K562 (cell line): ENCODE data around the gene LRRC61. TPM values are rescaled to one million over a fixed set of nuclear protein-coding genes. Genes with fewer than 3 reads are reported as not detected.

Source experiments
- E2F8 ChIP-seq: fragments of 450-650 bp; IDR thresholded peaks from 2 replicates; pipeline ENCODE4 v1.7.1; 2018; ENCODE audit warnings: mild to moderate bottlenecking, low read depth; ENCODE audit not compliant: partially characterized antibody
- ETV5 ChIP-seq: sonication (generic); formaldehyde crosslinking; IDR thresholded peaks from 2 replicates; pipeline ENCODE4 v1.4.0; 2020; ENCODE audit warnings: low read depth, mild to moderate bottlenecking, missing genetic modification reagents
- FOXM1 ChIP-seq, 2 experiments: fragments of 450-650 bp in 1 of 2; sonication (generic) in 1 of 2; formaldehyde crosslinking in 1 of 2; IDR thresholded peaks; 2 replicates each; pipeline versions ENCODE4 v1.6.1 to v1.9.0; 2017 to 2022; ENCODE audit warnings: low read depth in 2 of 2, mild to moderate bottlenecking in 2 of 2, missing genetic modification reagents in 1 of 2, moderate library complexity in 1 of 2
- GTF3C2 ChIP-seq: IDR thresholded peaks from 3 replicates; pipeline ENCODE4 v1.6.1; 2011; ENCODE audit warnings: borderline replicate concordance, mild to moderate bottlenecking, moderate library complexity; ENCODE audit not compliant: insufficient read length; ENCODE audit errors: extremely low read depth
- L3MBTL2 ChIP-seq: fragments of 450-650 bp; IDR thresholded peaks from 2 replicates; pipeline ENCODE4 v1.6.1; 2016; ENCODE audit warnings: mild to moderate bottlenecking, moderate library complexity
- MAFK ChIP-seq: IDR thresholded peaks from 2 replicates; pipeline ENCODE4 v1.6.1; 2011; ENCODE audit warnings: low read length, improper control_type of control experiment
- NONO ChIP-seq, 2 experiments: fragments of 200-400 bp in 1 of 2; fragments of 450-650 bp in 1 of 2; formaldehyde crosslinking in 1 of 2; IDR thresholded peaks; 2 replicates each; pipeline ENCODE4 v1.6.1; 2017; ENCODE audit warnings: low read depth in 2 of 2, mild to moderate bottlenecking in 2 of 2, moderate library complexity in 2 of 2, low read length in 1 of 2
- RFX5 ChIP-seq: IDR thresholded peaks from 2 replicates; pipeline ENCODE4 v1.6.1; 2011; ENCODE audit warnings: low read depth, mild to moderate bottlenecking, improper control_type of control experiment, low read length
- SOX6 ChIP-seq: fragments of 450-650 bp; IDR thresholded peaks from 2 replicates; pipeline ENCODE4 v1.6.1; 2014; ENCODE audit warnings: mild to moderate bottlenecking
- ZNF318 ChIP-seq, 2 experiments: fragments of 450-650 bp; IDR thresholded peaks; 2 replicates each; pipeline ENCODE4 v1.6.1; 2016; ENCODE audit warnings: mild to moderate bottlenecking in 2 of 2, borderline replicate concordance in 1 of 2, low read depth in 1 of 2, moderate library complexity in 1 of 2
- polyA plus RNA-seq, 8 experiments: library from polyadenylated mRNA; depleted of rRNA in 4 of 8; stranded (reverse) in 5 of 8; unstranded in 3 of 8; fragments of >200 nt; fragmentation: Nextera tagmentation in 2 of 8; fragmentation: Illumina TruSeq in 1 of 8; extraction: Ambion mirVana in 2 of 8; extraction: Trizol in 1 of 8; gene quantifications; 2 replicates each; pipeline versions ENCODE4 v1.2.1 to v1.2.3, GENCODE V29; 2011 to 2014; ENCODE audit warnings: inconsistent platforms in 1 of 8, missing spikeins in 1 of 8
- total RNA-seq, 7 experiments: library from RNA; depleted of rRNA in 6 of 7; stranded (reverse); fragments of >200 nt in 6 of 7; fragmentation: Illumina TruSeq in 2 of 7; extraction: Trizol in 2 of 7; gene quantifications; 2 replicates each; pipeline versions ENCODE4 v1.2.1 to v1.2.3, GENCODE V29; 2011 to 2021; ENCODE audit warnings: low replicate concordance in 1 of 7
- TF ChIP-seq, protein P1 (sequence below): fragments of 250-450 bp; sonication (Bioruptor Pico); IDR thresholded peaks from 2 replicates; pipeline ENCODE4 v1.5.0; 2021

LRRC61 gene
- total and polyA plus RNA-seq, 9 of the 15 experiments (the other 6 are each of a cell fraction or from before 2014, with no cell fraction given): 1.3 to 55.2 (median 35.2) TPM

- TF ChIP-seq FOXM1 (IDR thresholded peaks at IDR 0.05; ENCODE audit: low read depth): peak; percentile 70
- no peak for TF ChIP-seq FOXM1 (CRISPR knock-in tag; IDR thresholded peaks at IDR 0.05; ENCODE audit: low read depth)
- TF ChIP-seq MAFK: peak; percentile 47; the same call in 1 of the 2 replicates
- TF ChIP-seq L3MBTL2: peak; percentile 77
- peak; percentile 84 for TF ChIP-seq SOX6
- no peak for TF ChIP-seq E2F8
- TF ChIP-seq RFX5: no peak
- no peak for TF ChIP-seq NONO (IDR thresholded peaks at IDR 0.05; ENCODE audit: low read depth in 2 of 2, low read length in 1 of 2)
- TF ChIP-seq GTF3C2: no peak
- TF ChIP-seq ETV5 (CRISPR knock-in tag): 0 out of 2 replicates have a peak, but pooled peaks have one; percentile 30
- 0 out of 4 replicates have a peak, but pooled peaks of 1 of the 2 experiments have one; percentile 45 for TF ChIP-seq ZNF318 (IDR thresholded peaks at IDR 0.05; ENCODE audit: borderline replicate concordance in 1 of 2, low read depth in 1 of 2)
- TF ChIP-seq, protein P1, sequence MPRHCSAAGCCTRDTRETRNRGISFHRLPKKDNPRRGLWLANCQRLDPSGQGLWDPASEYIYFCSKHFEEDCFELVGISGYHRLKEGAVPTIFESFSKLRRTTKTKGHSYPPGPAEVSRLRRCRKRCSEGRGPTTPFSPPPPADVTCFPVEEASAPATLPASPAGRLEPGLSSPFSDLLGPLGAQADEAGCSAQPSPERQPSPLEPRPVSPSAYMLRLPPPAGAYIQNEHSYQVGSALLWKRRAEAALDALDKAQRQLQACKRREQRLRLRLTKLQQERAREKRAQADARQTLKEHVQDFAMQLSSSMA (CRISPR knock-in tag): no peak
Measured at GRCh38 chr7:150317748-150318444, 5.3 kb upstream of the LRRC61 start (continued).
